HG03442 (cell line): ENCODE measurements around the gene DBP.

Experiments used
- ATAC-seq: cut with Tn5 transposase; IDR thresholded peaks from one replicate; pipeline ENCODE4 v1.9.1; 2021; ENCODE audit warnings: mild to moderate bottlenecking, moderate library complexity; ENCODE audit not compliant: unreplicated experiment

The DBP gene

GRCh38 chr19:48628486-48629296 is 8.5 kb downstream of the DBP start:
- ATAC-seq: no peak

GRCh38 chr19:48627865-48628314 is 9.3 kb downstream of the DBP start:
- no peak for ATAC-seq

- ATAC-seq: no peak
Observed at GRCh38 chr19:48627201-48627864, 9.8 kb downstream of the DBP start.

- no peak for ATAC-seq
Observed at GRCh38 chr19:48625891-48626327, 11.3 kb downstream of the DBP start.

- no peak for ATAC-seq
Observed at GRCh38 chr19:48624791-48625723, 12.1 kb downstream of the DBP start.

GRCh38 chr19:48624067-48624594 is 13.0 kb downstream of the DBP start:
- peak; percentile 56 for ATAC-seq

- ATAC-seq: no peak
Observed at GRCh38 chr19:48623556-48624066, 13.6 kb downstream of the DBP start.

- ATAC-seq: no peak
Observed at GRCh38 chr19:48619692-48620585, 17.2 kb downstream of the DBP start.

- peak; percentile 85 for ATAC-seq
Observed at GRCh38 chr19:48618916-48619691, 18.1 kb downstream of the DBP start, which contains the start of the genes RPL18 and SPHK2. Gene RPL18, minus strand, starts transcription at chr19:48619178. Its CDS starts 35 bp downstream, at chr19:48619143. Gene SPHK2, plus strand, starts transcription at chr19:48619506. Its CDS starts 1,009 bp downstream, at chr19:48620515.

- ATAC-seq: no peak
Observed at GRCh38 chr19:48618278-48618915, 18.8 kb downstream of the DBP start.

- no peak for ATAC-seq
Observed at GRCh38 chr19:48617146-48617937, 19.8 kb downstream of the DBP start.

GRCh38 chr19:48616491-48617056 is 20.6 kb downstream of the DBP start:
- ATAC-seq: no peak

- no peak for ATAC-seq
Observed at GRCh38 chr19:48616041-48616436, 21.1 kb downstream of the DBP start.

GRCh38 chr19:48615231-48616040 is 21.7 kb downstream of the DBP start:
- ATAC-seq: no peak

GRCh38 chr19:48614436-48615230 is 22.5 kb downstream of the DBP start, which contains the start of gene FAM83E:
Gene FAM83E, minus strand, starts transcription at chr19:48615076. Its CDS starts 1,704 bp downstream, at chr19:48613372.
- no peak for ATAC-seq
